Stimulated activated CD8-positive, alpha-beta memory T cell treated with anti-CD3 and anti-CD28 coated beads, Interleukin-7, amount 100 ng/mL, for 4 hours (primary cell): ENCODE data around the gene FLII.
"Not testable (repeated sequence)": the region's sequence is repeated elsewhere in the genome, so short reads cannot be mapped to it uniquely, and the experiment has no call there.

ENCODE experiments used
- DNase-seq, 2 donors: peaks; one replicate each; pipeline ENCODE4 v3.0.0-alpha.2; 2020; ENCODE audit warnings: low read depth in 2 of 2

The FLII gene

GRCh38 chr17:18258356-18259038 lies at the start of gene FLII:
Gene FLII (minus strand): TSS chr17:18258738. CDS start chr17:18258690, 48 bp downstream.
- peak; percentile 8 to 50 for DNase-seq

DNA sequence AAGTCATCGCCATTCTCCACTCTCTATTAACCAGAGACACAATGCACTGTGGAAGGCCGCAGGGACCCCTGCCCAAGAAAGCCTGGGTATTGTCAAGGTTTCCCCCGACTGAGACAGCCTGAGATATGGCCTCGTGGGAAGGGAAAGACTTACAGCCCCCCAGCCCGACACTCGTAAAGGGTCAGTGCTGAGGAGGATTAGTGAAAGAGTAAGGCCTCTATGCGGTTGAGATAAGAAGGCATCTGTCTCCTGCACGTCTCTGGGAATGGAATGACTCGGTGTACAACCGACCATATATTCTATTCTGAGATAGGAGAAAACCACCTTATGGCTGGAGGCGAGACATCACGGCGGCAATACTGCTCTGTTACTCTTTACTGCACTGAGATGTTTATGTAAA lies 44.7 kb upstream of the FLII start:
- DNase-seq: not testable (repeated sequence)

DNA sequence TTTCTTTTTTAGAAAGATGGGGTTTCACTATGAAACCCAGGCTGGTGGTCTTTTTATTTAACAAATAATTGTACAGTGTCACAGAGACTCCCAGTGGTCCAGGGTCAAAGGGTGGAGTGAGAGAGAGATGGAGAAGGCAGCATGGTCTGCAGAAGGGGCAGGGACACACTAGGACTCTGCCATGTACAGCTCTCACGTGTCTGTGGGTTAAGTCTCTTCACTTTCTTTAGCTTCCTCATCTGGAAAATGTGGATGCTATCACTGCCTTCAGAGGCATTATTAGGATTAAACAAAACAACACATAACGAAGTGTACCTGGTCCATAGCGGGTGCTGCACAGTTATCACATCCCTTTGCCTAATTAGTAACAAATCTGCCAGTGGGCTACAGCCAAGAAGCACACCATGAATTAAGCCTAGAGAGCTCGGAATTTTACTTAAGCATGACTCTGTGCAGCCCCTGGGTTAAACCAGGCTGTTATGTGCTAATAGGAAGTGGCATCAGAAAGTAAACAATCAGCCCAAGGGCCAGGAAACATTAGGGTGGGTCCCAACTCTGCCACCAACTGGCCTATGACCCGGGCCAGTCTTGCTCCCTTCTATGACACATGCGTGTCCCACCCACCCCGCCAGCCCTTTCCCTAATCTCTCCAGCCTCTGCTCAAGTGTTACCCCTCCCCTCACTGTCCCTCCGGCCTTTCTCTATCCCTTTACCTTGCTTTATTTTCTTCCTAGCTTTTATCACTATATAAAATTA lies 42.4 kb upstream of the FLII start:
- no peak for DNase-seq

- DNase-seq: not testable (repeated sequence)
Measured at GRCh38 chr17:18298061-18298460, 39.5 kb upstream of the FLII start.

GRCh38 chr17:18291718-18292540 lies 33.4 kb upstream of the FLII start:
- DNase-seq: no peak

DNA sequence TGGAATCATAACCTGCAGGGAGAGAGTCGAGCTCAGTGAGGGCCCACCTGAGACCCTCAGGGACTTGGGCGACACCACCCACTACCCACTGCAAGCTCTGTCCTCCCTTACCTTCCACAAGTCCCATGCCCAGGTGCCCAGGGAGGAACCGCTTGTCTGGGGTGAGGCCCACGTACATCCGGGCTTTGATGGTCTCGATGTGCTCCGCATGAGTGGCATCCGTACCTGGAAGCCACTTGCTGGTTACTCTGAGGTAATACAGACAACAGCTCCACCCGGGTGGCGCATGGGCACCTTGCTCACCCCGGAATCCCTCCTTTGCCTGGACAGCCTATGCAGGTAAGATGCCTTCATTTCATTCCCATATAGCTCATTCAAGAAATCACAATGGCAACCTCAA lies 26.8 kb upstream of the FLII start:
- no peak for DNase-seq

GRCh38 chr17:18281788-18282187 lies 23.2 kb upstream of the FLII start:
- no peak for DNase-seq

DNA sequence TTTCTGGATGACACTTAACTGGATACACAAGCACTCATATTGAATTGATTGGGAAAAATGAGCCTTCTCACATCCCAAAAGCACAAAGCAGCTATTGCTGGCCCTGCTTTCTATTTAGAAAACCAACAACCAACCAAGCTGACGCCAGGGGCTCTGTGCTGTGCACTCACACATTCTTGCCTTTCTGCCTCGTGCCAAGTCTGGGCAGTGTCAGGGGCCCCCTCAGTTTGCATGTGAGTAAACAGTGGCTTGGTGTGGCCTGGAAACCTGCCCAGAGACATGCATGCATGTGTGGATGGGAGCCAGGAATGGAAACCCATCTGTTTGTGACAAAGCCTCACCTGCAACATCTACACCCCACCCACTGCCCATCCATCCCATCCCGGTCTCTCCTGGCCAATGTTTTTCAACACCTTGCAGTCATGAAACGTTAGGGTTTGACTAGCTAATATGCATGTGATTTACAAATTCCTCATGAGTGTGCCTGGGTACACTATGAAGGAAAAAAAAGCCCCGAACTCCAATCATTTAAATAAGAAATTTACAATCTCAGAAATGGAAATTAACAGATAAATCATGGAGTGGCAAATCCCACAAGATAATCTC lies 22.3 kb upstream of the FLII start:
- DNase-seq: no peak

GRCh38 chr17:18280249-18280648 lies 21.7 kb upstream of the FLII start:
- no peak for DNase-seq

- DNase-seq: no peak
Measured at GRCh38 chr17:18278867-18279266, 20.3 kb upstream of the FLII start.

DNA sequence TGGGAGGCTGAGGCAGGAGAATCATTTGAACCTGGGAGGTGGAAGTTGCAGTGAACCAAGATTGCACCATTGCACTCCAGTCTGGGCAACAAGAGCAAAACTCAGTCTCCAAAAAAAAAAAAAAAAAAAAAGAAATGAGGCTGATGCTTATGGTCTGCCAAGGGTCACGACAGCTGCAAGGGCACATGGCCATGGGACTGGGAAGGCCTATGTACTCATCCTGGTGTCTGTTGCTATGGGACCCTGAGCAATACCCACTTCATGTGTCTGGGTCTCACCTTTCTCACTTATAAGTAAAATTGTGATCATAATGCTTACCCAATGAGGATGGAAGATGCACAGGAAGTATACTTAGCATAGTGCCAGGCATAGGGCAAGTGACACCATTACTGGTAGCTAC lies 18.5 kb upstream of the FLII start:
- no peak for DNase-seq

DNA sequence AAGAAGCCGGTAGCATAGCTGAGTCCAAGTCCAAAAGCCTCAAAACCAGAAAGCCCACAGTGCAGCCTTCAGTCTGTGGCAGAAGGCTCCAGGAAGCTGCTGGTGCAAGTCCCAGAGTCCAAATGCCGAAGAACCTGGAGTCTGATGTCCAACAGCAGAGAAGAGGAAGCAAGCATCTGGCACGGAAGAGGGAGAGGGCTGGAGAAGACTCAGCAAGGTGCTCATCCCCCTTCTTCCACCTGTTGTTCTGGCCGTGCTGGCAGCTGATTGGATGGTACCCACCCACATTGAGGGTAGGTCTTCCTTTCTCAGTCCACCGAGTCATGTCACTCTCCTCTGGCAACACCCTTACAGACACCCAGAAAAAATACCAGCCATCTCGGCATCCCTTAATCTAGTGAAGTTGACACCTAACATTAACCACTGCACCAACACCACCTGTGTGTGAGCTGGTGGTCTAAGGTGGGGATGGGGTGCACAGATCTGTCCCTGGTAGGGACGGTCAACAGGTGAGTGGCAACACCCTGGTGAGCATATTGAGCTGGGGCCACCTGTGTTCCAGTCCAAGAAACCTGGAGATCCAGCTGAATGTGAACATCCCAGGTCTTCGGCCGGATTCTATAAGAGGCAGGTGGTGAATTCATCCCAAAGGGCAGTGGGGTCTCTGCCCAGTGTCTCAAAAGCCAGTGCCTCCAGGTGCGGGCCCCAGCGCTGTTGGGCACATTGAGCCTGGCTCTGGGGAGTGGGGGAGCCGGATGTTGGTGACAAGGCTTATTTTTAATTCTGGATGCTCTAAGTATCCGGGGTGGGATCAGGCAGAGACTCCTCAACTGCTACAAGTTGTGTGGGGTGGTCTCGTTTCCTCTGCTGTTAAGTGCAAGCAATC lies 11.8 kb upstream of the FLII start:
- no peak for DNase-seq

- DNase-seq: no peak
Measured at GRCh38 chr17:18267927-18268711, 9.6 kb upstream of the FLII start.

DNA sequence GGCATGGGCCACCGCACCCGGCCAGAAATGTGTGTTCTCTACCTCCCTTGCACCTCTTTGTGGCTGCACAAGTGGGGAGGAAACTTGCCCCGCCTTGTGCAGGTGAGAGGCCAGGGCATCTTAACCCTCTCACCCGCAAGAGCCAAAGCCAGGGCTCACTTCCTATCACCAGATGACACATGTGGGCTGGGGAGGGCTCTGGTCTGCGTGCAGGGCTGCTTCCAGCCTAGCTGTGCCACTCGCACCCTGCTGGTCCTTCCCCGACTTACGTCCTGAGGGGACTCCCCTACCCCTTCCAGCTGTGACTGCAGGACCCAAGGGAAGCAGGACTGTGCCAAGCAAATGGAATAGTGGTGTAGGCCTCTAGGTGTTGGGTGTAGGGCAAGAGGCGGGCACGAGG lies 8.8 kb upstream of the FLII start:
- DNase-seq: no peak

GRCh38 chr17:18263885-18264682 lies 5.5 kb upstream of the FLII start:
- DNase-seq: no peak

DNA sequence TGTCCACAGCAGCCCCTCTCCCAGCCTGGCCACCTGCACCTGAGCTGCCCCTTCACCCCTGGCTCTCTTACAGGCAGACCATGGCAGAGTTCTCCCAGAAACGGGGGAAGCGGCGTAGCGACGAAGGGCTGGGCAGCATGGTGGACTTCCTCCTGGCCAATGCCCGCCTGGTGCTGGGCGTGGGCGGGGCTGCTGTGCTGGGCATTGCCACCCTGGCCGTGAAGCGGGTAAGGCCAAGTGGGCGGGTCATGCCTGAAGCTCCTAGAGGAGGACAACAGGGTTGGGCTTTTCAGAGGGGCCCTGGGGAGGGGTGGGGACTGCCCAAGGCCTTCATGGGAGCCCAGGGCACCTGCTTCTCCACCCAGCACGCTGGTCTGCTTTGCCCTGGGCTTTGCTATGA lies 4.1 kb upstream of the FLII start:
- DNase-seq: no peak

GRCh38 chr17:18262111-18262510 lies 3.6 kb upstream of the FLII start:
- DNase-seq: no peak

DNA sequence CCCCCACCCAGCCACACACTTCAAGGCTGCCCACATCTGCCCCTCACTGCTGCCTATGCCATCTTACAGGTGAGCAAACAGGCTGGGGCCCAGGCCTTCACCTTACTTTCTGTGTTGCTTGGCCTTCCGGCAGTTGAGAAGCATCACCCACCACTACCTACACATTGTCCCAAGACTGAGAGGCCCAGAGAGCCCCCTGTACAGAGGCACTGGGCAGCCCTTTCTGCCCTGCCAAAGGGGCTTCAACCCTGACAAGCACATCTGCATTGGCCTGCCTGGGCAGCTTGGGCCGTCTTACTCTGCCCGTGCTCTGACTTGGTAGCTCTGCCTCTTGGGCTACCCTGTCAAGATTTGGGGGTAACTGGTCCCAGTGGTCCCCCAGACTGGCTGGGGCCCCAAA lies 3.1 kb upstream of the FLII start:
- DNase-seq: no peak

GRCh38 chr17:18261146-18261515 lies 2.6 kb upstream of the FLII start:
- DNase-seq: peak in 1 of 2 donors; percentile 15
